Osteocyte (in vitro differentiated cells): ENCODE data around the gene TRAT1. TPM values are rescaled to one million over a fixed set of nuclear protein-coding genes. Genes with fewer than 3 reads are reported as not detected.

Source experiments
- DNase-seq: peaks from one replicate; pipeline ENCODE4 v3.0.0; 2021; ENCODE audit warnings: mixed read lengths; ENCODE audit not compliant: unreplicated experiment; ENCODE audit errors: extremely low spot score
- H3K27ac Mint-ChIP-seq: one replicate; pipeline ENCODE4 v1.8.0; 2021; ENCODE audit warnings: mild to moderate bottlenecking, mixed read lengths; ENCODE audit not compliant: unreplicated experiment
- H3K27me3 Mint-ChIP-seq: one replicate; pipeline ENCODE4 v1.8.0; 2021; ENCODE audit warnings: mixed read lengths; ENCODE audit not compliant: unreplicated experiment
- H3K36me3 Mint-ChIP-seq: one replicate; pipeline ENCODE4 v1.8.0; 2021; ENCODE audit warnings: mixed read lengths; ENCODE audit not compliant: unreplicated experiment
- H3K4me1 Mint-ChIP-seq: one replicate; pipeline ENCODE4 v1.8.0; 2021; ENCODE audit warnings: mixed read lengths; ENCODE audit not compliant: unreplicated experiment
- H3K4me3 Mint-ChIP-seq: one replicate; pipeline ENCODE4 v1.8.0; 2021; ENCODE audit warnings: mild to moderate bottlenecking, moderate library complexity, mixed read lengths; ENCODE audit not compliant: unreplicated experiment
- H3K9me3 Mint-ChIP-seq: one replicate; pipeline ENCODE4 v1.8.0; 2021; ENCODE audit warnings: mixed read lengths; ENCODE audit not compliant: unreplicated experiment
- CTCF ChIP-seq: fragments of 200-600 bp; sonication (generic); IDR thresholded peaks from 2 replicates; pipeline ENCODE4 v1.5.0; 2021; ENCODE audit warnings: antibody characterized with exemption, mild to moderate bottlenecking, moderate library complexity
- long read RNA-seq: library from polyadenylated mRNA; unstranded; transcript quantifications from one replicate; pipeline ENCODE4 v2.0.0, GENCODE V29; 2021
- total RNA-seq: library from RNA; stranded (reverse); gene quantifications from 2 replicates; pipeline ENCODE4 v1.2.1, GENCODE V29; 2021

The TRAT1 gene
- not detected in 2 replicates for total RNA-seq
- long read RNA-seq, result 0 reads

GRCh38 chr3:108822123-108822897 lies at the start of gene TRAT1:
Gene TRAT1 (plus strand): TSS chr3:108822786. CDS start chr3:108822928, 142 bp downstream.
- H3K4me1 Mint-ChIP-seq, result no peaks in the 10 kb centered on the region
- H3K27me3 Mint-ChIP-seq, result peaks cover 13% of the 10 kb centered on the region
- no peak within 1 kb of the TSS for H3K27ac Mint-ChIP-seq
- no peak for DNase-seq
- H3K9me3 Mint-ChIP-seq, result no peaks in the 10 kb centered on the region
- H3K4me3 Mint-ChIP-seq, result no peak within 1 kb of the TSS
- no peaks in the 10 kb centered on the region for H3K36me3 Mint-ChIP-seq
- TF ChIP-seq CTCF, result no peak

GRCh38 chr3:108775649-108776048 lies 46.9 kb upstream of the TRAT1 start:
- no peak for TF ChIP-seq CTCF
- DNase-seq, result no peak
- H3K4me3 Mint-ChIP-seq, result no peak overlapping the region
- no peak overlapping the region for H3K27ac Mint-ChIP-seq
- H3K4me1 Mint-ChIP-seq, result no peaks in the 10 kb centered on the region
- no peaks in the 10 kb centered on the region for H3K27me3 Mint-ChIP-seq
- no peaks in the 10 kb centered on the region for H3K9me3 Mint-ChIP-seq
- H3K36me3 Mint-ChIP-seq, result no peaks in the 10 kb centered on the region

- no peak overlapping the region for H3K4me3 Mint-ChIP-seq
- TF ChIP-seq CTCF, result no peak
These were observed 43.1 kb upstream of the TRAT1 start for GRCh38 chr3:108779496-108779895.

GRCh38 chr3:108780235-108780634 lies 42.4 kb upstream of the TRAT1 start:
- no peak overlapping the region for H3K4me3 Mint-ChIP-seq
- no peaks in the 10 kb centered on the region for H3K36me3 Mint-ChIP-seq

More at GRCh38 chr3:108779496-108779895, 43.1 kb upstream of the TRAT1 start:
- Mint-ChIP-seq H3K4me1 (no peaks in the 10 kb centered on the region), H3K27me3 (no peaks in the 10 kb centered on the region), H3K9me3 (no peaks in the 10 kb centered on the region), H3K36me3 (no peaks in the 10 kb centered on the region), H3K27ac (no peak overlapping the region)
- DNase-seq, result no peak

More at GRCh38 chr3:108780235-108780634, 42.4 kb upstream of the TRAT1 start:
- Mint-ChIP-seq H3K27me3 (peaks cover 7% of the 10 kb centered on the region), H3K27ac (no peak overlapping the region), H3K9me3 (no peaks in the 10 kb centered on the region), H3K4me1 (no peaks in the 10 kb centered on the region)
- TF ChIP-seq CTCF, result no peak
- DNase-seq, result no peak
